Heart left ventricle (tissue), 16 donors: ENCODE measurements around the gene PYHIN1. TPM values are rescaled to one million over a fixed set of nuclear protein-coding genes. Genes with fewer than 3 reads are reported as not detected.

Source experiments
- ATAC-seq, 4 donors: fragments of 200-7000 bp; cut with Tn5 transposase; one replicate each; pipeline ENCODE4 v1.9.1; 2020 to 2022; ENCODE audit warnings: moderate library complexity in 4 of 4, mild to moderate bottlenecking in 3 of 4, moderate number of reproducible peaks in 1 of 4
- DNase-seq, 5 donors: peaks; one replicate each; pipeline ENCODE4 v3.0.0-alpha.2; 2020
- H3K27ac ChIP-seq, 12 donors: fragments of 200-600 bp; sonication (generic) in 4 of 12; one replicate each; pipeline versions ENCODE4 v1.5.0 to v1.8.0; 2016 to 2022; ENCODE audit warnings: mild to moderate bottlenecking in 2 of 12
- H3K27me3 ChIP-seq, 9 donors: fragments of 200-600 bp; sonication (generic) in 2 of 9; one replicate each; pipeline versions ENCODE4 v1.5.1 to v1.8.0; 2016 to 2022; ENCODE audit warnings: mild to moderate bottlenecking in 3 of 9
- H3K36me3 ChIP-seq, 9 donors: fragments of 200-600 bp; sonication (generic) in 2 of 9; one replicate each; pipeline versions ENCODE4 v1.5.0 to v1.8.0; 2018 to 2022; ENCODE audit warnings: mild to moderate bottlenecking in 2 of 9
- H3K4me1 ChIP-seq, 12 donors: fragments of 200-600 bp; sonication (generic) in 4 of 12; one replicate each; pipeline versions ENCODE4 v1.5.0 to v1.8.0; 2016 to 2022; ENCODE audit warnings: mild to moderate bottlenecking in 3 of 12
- H3K4me3 ChIP-seq, 12 donors: fragments of 200-600 bp; sonication (generic) in 4 of 12; one replicate each; pipeline versions ENCODE4 v1.5.0 to v1.8.0; 2017 to 2022; ENCODE audit warnings: mild to moderate bottlenecking in 9 of 12, moderate library complexity in 4 of 12
- H3K9me3 ChIP-seq, 12 donors: fragments of 200-600 bp; sonication (generic) in 4 of 12; one replicate each; pipeline versions ENCODE4 v1.5.0 to v1.8.0; 2016 to 2022; ENCODE audit warnings: mild to moderate bottlenecking in 1 of 12
- POLR2A ChIP-seq, 2 donors: fragments of 450-650 bp; IDR thresholded peaks; one replicate each; pipeline ENCODE4 v1.6.1; 2017; ENCODE audit warnings: antibody characterized with exemption in 2 of 2, mild to moderate bottlenecking in 2 of 2, moderate library complexity in 2 of 2
- WGBS, 4 donors: extraction: QIAGEN DNeasy Blood & Tissue Kit in 2 of 4; methylation state at CpG; one replicate each; pipeline versions ENCODE4 v1.1.5 to v1.1.7; 2013 to 2018; 5-methylcytosine and 5-hydroxymethylcytosine counted together
- intact Hi-C, 10 donors: fragments of 100-400 bp; cut with DNase I; formaldehyde crosslinking; loops; one replicate each; pipeline versions ENCODE4 v1.11.1 to v1.14.2; 2022
- polyA plus RNA-seq, 2 donors: library from polyadenylated mRNA; stranded (reverse); fragments of 200-250 nt; gene quantifications; one replicate each; pipeline ENCODE4 v1.2.3, GENCODE V29; 2013
- total RNA-seq, 9 donors: library from RNA; depleted of rRNA in 2 of 9; stranded (reverse); fragments of >200 nt in 2 of 9; fragmentation: NEBNext Ultra II Directional in 3 of 9; extraction: Animal tissue kit (Norgen Biotek cat#: 25700) in 3 of 9; gene quantifications; one replicate each; pipeline versions ENCODE4 v1.1.0 to v1.2.4, GENCODE V29; 2016 to 2023
- TF ChIP-seq, protein P1 (sequence below), 12 donors: fragments of 200-600 bp; sonication (generic) in 4 of 12; IDR thresholded peaks; one replicate each; pipeline versions ENCODE4 v1.5.0 to v1.8.0; 2018 to 2022; ENCODE audit warnings: antibody characterized with exemption in 12 of 12, mild to moderate bottlenecking in 5 of 12
- donor health status: ischemic (EF 13 %, LVEDD 7.1; RV severe dilation, severe dysfunction).
- donor health status: healthy with polysubstance abuse.
- donor health status: DM: no; HTN: yes; CAD: no.
- donor health status: DM: no; HTN: no; CAD: no.
- donor health status: ischemic (EF 25% LVEDD 6.9; RV normal size, moderate dysfunction).
- donor health status: ischemic (EF 25% LVEDD 5.7; RV mildly dilated, moderate dysfunction).
- donor health status: healthy.
- donor health status: DM: yes; HTN: yes; CAD: no.
- donor health status: ischemic (EF 35%, LVEDD 5.7; RV mildly dilated, moderate dysfunction).
- donor health status: nonischemic (EF 11% LVEDD 7.7; RV severe dilation, severe dysfunction).
- donor health status: DM: yes; HTN: yes; CAD: no.
- donor health status: PGD.
- donor health status: ischemic (EF 29% LVEDD 5.4; RV normal size, mild dysfunction).
- donor health status: nonischemic (EF 23%, LVEDD 6.1; RV moderate dilation, normal function).

PYHIN1 gene
- total and polyA plus RNA-seq, 11 donors: 0.07 to 3.1 (median 0.26) TPM; not detected in 5

DNA sequence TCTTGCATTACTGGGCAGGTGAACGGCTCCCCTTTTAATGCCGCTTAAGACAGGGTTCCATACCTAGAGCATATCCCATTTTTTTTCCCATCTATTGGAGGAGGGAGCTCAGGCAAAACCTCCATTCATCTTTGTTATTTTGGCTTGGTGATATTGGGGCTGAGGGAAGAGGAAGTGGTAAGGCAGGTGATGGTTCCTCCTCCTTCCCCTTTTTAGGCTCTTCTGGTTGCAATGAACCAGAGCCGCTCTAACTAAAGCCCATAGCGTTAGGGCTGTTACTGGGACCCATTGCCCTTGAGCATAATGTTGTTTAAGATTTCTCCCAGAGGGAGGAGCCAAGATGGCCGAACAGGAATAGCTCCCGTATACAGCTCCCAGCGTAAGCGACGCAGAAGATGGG lies 21.1 kb downstream of the PYHIN1 start:
- DNase-seq: no peak
- intact Hi-C loops: no loop called here
- H3K27me3 ChIP-seq: peaks cover 0 to 6% (median 0%) of the 10 kb centered on the region in 9 donors
- 95 to 98% (median 95%) methylated on average over 9 of the region's 9 CpGs for WGBS, 4 donors
- H3K27ac ChIP-seq: no peak overlapping the region
- no peak overlapping the region for H3K4me3 ChIP-seq
- peaks cover 0 to 4% (median 0%) of the 10 kb centered on the region in 12 donors for H3K9me3 ChIP-seq
- TF ChIP-seq, protein P1, sequence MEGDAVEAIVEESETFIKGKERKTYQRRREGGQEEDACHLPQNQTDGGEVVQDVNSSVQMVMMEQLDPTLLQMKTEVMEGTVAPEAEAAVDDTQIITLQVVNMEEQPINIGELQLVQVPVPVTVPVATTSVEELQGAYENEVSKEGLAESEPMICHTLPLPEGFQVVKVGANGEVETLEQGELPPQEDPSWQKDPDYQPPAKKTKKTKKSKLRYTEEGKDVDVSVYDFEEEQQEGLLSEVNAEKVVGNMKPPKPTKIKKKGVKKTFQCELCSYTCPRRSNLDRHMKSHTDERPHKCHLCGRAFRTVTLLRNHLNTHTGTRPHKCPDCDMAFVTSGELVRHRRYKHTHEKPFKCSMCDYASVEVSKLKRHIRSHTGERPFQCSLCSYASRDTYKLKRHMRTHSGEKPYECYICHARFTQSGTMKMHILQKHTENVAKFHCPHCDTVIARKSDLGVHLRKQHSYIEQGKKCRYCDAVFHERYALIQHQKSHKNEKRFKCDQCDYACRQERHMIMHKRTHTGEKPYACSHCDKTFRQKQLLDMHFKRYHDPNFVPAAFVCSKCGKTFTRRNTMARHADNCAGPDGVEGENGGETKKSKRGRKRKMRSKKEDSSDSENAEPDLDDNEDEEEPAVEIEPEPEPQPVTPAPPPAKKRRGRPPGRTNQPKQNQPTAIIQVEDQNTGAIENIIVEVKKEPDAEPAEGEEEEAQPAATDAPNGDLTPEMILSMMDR (IDR thresholded peaks at IDR 0.05): no peak
- no peak for TF ChIP-seq POLR2A (IDR thresholded peaks at IDR 0.05)
- no peak for ATAC-seq
- H3K36me3 ChIP-seq: no peaks in the 10 kb centered on the region
- no peaks in the 10 kb centered on the region for H3K4me1 ChIP-seq

DNA sequence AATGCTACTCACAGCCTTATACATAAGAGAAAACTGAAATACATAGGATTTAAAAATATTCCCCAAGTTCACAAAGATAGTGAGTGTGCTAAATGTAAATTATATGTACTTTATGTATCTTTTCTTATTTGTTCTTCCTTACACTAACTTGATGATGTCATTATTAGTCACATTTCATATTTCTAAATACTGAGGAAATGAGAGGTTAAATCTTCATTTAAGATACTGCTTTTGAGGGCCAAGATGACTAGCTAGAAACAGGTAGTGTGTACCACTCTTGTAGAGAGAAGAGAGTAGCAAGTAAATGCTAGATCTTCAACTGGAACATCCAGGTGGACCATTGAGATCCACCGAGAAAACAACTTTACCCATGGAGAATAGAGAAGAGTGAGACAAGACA lies 29.8 kb downstream of the PYHIN1 start:
- H3K4me1 ChIP-seq: no peaks in the 10 kb centered on the region
- DNase-seq: no peak
- no peaks in the 10 kb centered on the region for H3K9me3 ChIP-seq
- TF ChIP-seq, protein P1 (IDR thresholded peaks at IDR 0.05): no peak
- no peak for TF ChIP-seq POLR2A (IDR thresholded peaks at IDR 0.05)
- no peak overlapping the region for H3K27ac ChIP-seq
- WGBS, 4 donors: 93 to 99% (median 96%) methylated on average over 1 of the region's 1 CpG
- H3K4me3 ChIP-seq: no peak overlapping the region
- peaks cover 0 to 8% (median 0%) of the 10 kb centered on the region in 9 donors for H3K27me3 ChIP-seq
- H3K36me3 ChIP-seq: no peaks in the 10 kb centered on the region
- ATAC-seq: no peak
- intact Hi-C loops: no loop called here

DNA sequence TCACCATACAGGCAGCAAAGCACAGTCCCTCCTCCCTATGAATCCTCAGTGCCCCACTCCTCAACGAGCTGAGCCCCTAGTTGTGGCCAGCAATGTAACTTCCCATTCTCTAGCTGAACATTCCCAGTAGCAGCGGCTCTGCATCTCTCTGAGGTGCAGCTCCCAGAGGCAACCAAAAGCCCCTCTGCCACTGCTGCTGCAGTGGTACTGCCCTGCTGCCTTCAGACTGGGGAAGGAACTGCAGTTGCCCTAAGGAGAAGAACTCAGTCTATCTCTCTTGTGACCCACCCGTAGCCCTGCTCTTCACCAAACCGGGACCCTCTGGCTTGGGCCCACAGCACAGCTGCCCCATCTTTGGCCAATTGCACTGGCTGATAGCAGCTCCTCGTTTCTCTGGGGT lies 31.6 kb downstream of the PYHIN1 start:
- H3K27ac ChIP-seq: no peak overlapping the region
- no peaks in the 10 kb centered on the region for H3K4me1 ChIP-seq
- DNase-seq: no peak
- H3K27me3 ChIP-seq: peaks cover 0 to 8% (median 0%) of the 10 kb centered on the region in 9 donors
- TF ChIP-seq, protein P1 (IDR thresholded peaks at IDR 0.05): no peak
- TF ChIP-seq POLR2A (IDR thresholded peaks at IDR 0.05): no peak
- intact Hi-C loops: no loop called here
- no peaks in the 10 kb centered on the region for H3K9me3 ChIP-seq
- no peak overlapping the region for H3K4me3 ChIP-seq
- WGBS, 4 donors: 9 to 51% (median 42%) methylated on average over 3 to 5 of the region's 5 CpGs
- ATAC-seq: no peak
- H3K36me3 ChIP-seq: no peaks in the 10 kb centered on the region

DNA sequence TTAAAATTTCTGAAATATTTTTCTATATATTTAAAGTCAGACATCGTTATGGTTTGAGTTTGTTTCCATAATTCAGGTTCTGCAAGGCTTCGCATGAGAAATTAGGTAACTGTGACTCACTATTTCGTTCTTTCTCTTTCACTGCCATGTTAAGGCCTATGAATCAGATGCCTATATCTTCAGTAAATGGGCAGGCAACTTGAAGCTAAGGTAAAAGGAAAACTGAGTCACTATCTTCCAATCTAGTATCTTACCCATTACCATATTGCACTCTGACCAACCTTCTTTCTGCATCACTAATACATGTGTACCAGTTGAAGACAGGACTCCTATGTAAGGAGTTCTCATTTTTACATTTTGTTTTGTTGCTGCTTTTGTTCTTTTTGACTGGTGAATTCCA lies 37.8 kb downstream of the PYHIN1 start:
- H3K4me3 ChIP-seq: no peak overlapping the region
- WGBS, 4 donors: 81 to 87% (median 83%) methylated on average over 3 of the region's 3 CpGs
- no peak for TF ChIP-seq POLR2A (IDR thresholded peaks at IDR 0.05)
- TF ChIP-seq, protein P1 (IDR thresholded peaks at IDR 0.05): no peak
- no peak for DNase-seq
- no peak overlapping the region for H3K27ac ChIP-seq
- intact Hi-C loops: no loop called here
- no peak for ATAC-seq
- H3K4me1 ChIP-seq: no peaks in the 10 kb centered on the region
- H3K36me3 ChIP-seq: no peaks in the 10 kb centered on the region
- peaks cover 0 to 4% (median 0%) of the 10 kb centered on the region in 9 donors for H3K27me3 ChIP-seq
- H3K9me3 ChIP-seq: no peaks in the 10 kb centered on the region
